ENCODE results near the gene LYZL2. TPM values are rescaled to one million over a fixed set of nuclear protein-coding genes. Genes with fewer than 3 reads are reported as not detected.
"Not testable (repeated sequence)": the region's sequence is repeated elsewhere in the genome, so short reads cannot be mapped to it uniquely, and the experiment has no call there.

Gene LYZL2
- total RNA-seq, 4 donors from 2014 or later = not detected

GRCh38 chr10:30671026-30671616, 41.6 kb upstream of the LYZL2 start:
- H3K4me3 ChIP-seq = peak overlapping the region in 2 of 4 donors; percentile 16 to 34
- WGBS, 2 donors = 34 to 35% methylated on average over 11 of the region's 11 CpGs
- peak in 1 of 2 donors; percentile 15 for DNase-seq (ENCODE audit: low spot score in 2 of 2)
- no peaks in the 10 kb centered on the region for H3K27me3 ChIP-seq
- H3K9me3 ChIP-seq = no peaks in the 10 kb centered on the region
- TF ChIP-seq POLR2A (IDR thresholded peaks at IDR 0.05) (no peak), CTCF (IDR thresholded peaks at IDR 0.05) (peak; percentile 66 to 76 (median 69))
- H3K36me3 ChIP-seq = no peaks in the 10 kb centered on the region
- no peak overlapping the region for H3K27ac ChIP-seq
- H3K4me1 ChIP-seq = peaks cover 0 to 3% (median 0%) of the 10 kb centered on the region in 4 donors

DNA sequence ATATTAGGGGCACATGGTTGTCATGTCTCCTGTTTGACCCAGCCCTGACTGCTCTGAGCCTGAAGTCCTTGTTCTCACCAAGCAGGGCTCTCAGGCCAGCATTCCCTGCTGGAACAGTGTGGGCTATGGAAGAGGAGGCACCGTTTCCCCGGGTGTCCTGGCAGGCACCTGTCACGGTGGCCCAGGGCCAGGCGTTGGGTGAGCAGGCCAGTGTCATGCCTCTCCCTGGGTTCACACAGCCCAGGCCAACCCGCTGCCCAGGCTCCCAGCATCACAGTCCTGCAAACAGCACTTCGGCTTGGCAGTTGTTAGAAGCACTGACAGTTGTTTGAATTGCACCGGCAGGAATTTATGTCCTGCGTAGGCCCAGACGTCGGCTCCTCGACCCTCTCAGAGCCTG, 38.4 kb upstream of the LYZL2 start:
- not testable (repeated sequence) for H3K36me3 ChIP-seq; H3K9me3 ChIP-seq; H3K27me3 ChIP-seq; DNase-seq (ENCODE audit: low spot score in 2 of 2); H3K4me1 ChIP-seq; H3K27ac ChIP-seq; H3K4me3 ChIP-seq
- 75 to 87% methylated on average over 9 to 11 of the region's 11 CpGs for WGBS, 2 donors

- not testable (repeated sequence) for H3K27ac ChIP-seq; DNase-seq (ENCODE audit: low spot score in 2 of 2); H3K4me3 ChIP-seq; H3K36me3 ChIP-seq; H3K9me3 ChIP-seq; H3K4me1 ChIP-seq; H3K27me3 ChIP-seq
- 75 to 76% methylated on average over 7 of the region's 7 CpGs for WGBS, 2 donors
These were observed 33.9 kb upstream of the LYZL2 start for GRCh38 chr10:30663403-30663802.

- H3K27me3 ChIP-seq = peaks cover 0 to 3% of the 10 kb centered on the region in 2 donors
- no peak overlapping the region for H3K27ac ChIP-seq
- no peak overlapping the region for H3K4me3 ChIP-seq
- no peaks in the 10 kb centered on the region for H3K9me3 ChIP-seq
- no peak for DNase-seq (ENCODE audit: low spot score in 2 of 2)
- 67 to 88% methylated on average over 6 of the region's 6 CpGs for WGBS, 2 donors
- no peak for TF ChIP-seq POLR2A (IDR thresholded peaks at IDR 0.05)
- no peak for TF ChIP-seq CTCF (IDR thresholded peaks at IDR 0.05)
- no peak for TF ChIP-seq EP300 (IDR thresholded peaks at IDR 0.05)
- H3K36me3 ChIP-seq = no peaks in the 10 kb centered on the region
- peaks cover 0 to 6% (median 0%) of the 10 kb centered on the region in 4 donors for H3K4me1 ChIP-seq
These were observed 33.3 kb upstream of the LYZL2 start for GRCh38 chr10:30662814-30663213.

GRCh38 chr10:30660314-30660713, 30.8 kb upstream of the LYZL2 start:
- not testable (repeated sequence) for H3K4me3 ChIP-seq; H3K36me3 ChIP-seq; H3K4me1 ChIP-seq; H3K27me3 ChIP-seq; H3K9me3 ChIP-seq; H3K27ac ChIP-seq; DNase-seq (ENCODE audit: low spot score in 2 of 2)
- 81 to 93% methylated on average over 3 of the region's 3 CpGs for WGBS, 2 donors

- Histone ChIP-seq H3K27me3 (peaks cover 0 to 3% of the 10 kb centered on the region in 2 donors), H3K27ac (no peak overlapping the region), H3K4me1 (no peaks in the 10 kb centered on the region), H3K36me3 (no peaks in the 10 kb centered on the region), H3K4me3 (no peak overlapping the region), H3K9me3 (no peaks in the 10 kb centered on the region)
- no peak for DNase-seq (ENCODE audit: low spot score in 2 of 2)
- no peak for TF ChIP-seq POLR2A (IDR thresholded peaks at IDR 0.05)
- TF ChIP-seq CTCF (IDR thresholded peaks at IDR 0.05) = no peak
- TF ChIP-seq EP300 (IDR thresholded peaks at IDR 0.05) = no peak
- 10 to 19% methylated on average over 5 of the region's 5 CpGs for WGBS, 2 donors
These were observed 26.7 kb upstream of the LYZL2 start for GRCh38 chr10:30656233-30656632.

- not testable (repeated sequence) for H3K27ac ChIP-seq; H3K36me3 ChIP-seq; H3K4me3 ChIP-seq; H3K4me1 ChIP-seq; H3K9me3 ChIP-seq; H3K27me3 ChIP-seq; DNase-seq (ENCODE audit: low spot score in 2 of 2)
- WGBS, 2 donors = 58 to 75% methylated on average over 8 of the region's 8 CpGs
These were observed 25.4 kb upstream of the LYZL2 start for GRCh38 chr10:30655001-30655400.

GRCh38 chr10:30651470-30652397, 22.2 kb upstream of the LYZL2 start:
- not testable (repeated sequence) for H3K4me3 ChIP-seq; H3K27me3 ChIP-seq; H3K9me3 ChIP-seq; H3K4me1 ChIP-seq; DNase-seq (ENCODE audit: low spot score in 2 of 2); H3K27ac ChIP-seq; H3K36me3 ChIP-seq
- 67 to 70% methylated on average over 9 of the region's 10 CpGs for WGBS, 2 donors

All from tibial nerve (tissue), 4 donors.